Stimulated activated naive CD8-positive, alpha-beta T cell treated with anti-CD3 and anti-CD28 coated beads, Interleukin-15, Interleukin-2, amounts not matched to agents 100 U/mL and 50 U/mL, for 24 hours (primary cell): ENCODE data around the gene TRMT61A.
A peak's percentile ranks its signal among the peaks of the same experiment; 100 is the strongest.
"Not testable (repeated sequence)": the region's sequence is repeated elsewhere in the genome, so short reads cannot be mapped to it uniquely, and the experiment has no call there.

ENCODE experiments used
- ATAC-seq: fragments of 150-1000 bp; cut with Tn5 transposase; one replicate; pipeline ENCODE4 v1.10.0; 2021
- DNase-seq: peaks from one replicate; pipeline ENCODE4 v3.0.0; 2021

The TRMT61A gene

DNA sequence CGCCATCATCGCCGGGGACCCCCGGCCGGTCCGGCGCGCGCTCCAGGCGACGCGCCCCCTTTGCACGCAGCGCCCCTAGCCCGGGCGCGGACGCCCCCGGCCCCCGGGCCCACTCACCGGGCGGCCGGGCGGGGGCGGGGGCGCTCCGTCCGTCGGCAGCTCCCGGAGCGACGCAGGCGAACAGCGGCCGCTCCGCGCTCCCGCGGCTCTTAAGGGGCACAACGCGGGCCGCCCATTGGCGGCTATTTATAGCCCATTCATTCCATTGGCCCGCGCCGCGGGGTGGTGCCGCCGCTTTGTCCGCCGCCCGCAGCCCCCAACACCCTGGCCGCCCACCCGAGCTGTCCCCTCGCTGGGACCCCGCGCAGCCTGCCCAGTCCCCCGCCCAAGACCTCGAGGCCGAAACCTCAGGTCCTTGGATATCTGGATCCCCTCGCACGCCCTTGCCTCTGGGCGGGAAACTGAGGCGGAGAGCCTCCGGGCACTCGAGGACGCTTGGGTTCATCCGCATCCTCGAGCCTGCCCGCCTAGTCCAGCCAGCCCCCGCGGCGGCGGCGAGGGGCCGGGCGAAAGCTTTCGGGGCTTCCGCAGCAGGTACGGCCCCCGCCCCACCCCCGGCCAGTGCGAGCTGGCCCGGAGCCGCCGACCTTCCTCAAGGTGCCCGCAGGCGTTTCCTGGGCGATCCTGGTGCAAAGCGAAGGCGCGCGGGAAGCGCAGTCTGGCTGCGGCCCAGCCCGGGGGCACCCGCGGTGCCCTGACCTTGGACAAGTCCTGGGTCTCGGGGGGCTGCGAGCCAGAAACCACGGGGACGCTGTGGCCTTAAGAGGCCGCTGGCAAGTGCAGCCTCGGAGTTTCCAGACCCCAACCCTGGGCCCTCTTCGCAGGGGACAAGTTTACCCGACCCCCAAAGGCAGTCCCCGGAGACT, 6.1 kb upstream of the TRMT61A start, which contains the start of gene CKB:
TSS of gene CKB (minus strand) at position 182 of the 926 bp plus-strand sequence. CDS start 337 bp downstream, outside the sequence.
- DNase-seq (no peak), ATAC-seq (no peak)

DNA sequence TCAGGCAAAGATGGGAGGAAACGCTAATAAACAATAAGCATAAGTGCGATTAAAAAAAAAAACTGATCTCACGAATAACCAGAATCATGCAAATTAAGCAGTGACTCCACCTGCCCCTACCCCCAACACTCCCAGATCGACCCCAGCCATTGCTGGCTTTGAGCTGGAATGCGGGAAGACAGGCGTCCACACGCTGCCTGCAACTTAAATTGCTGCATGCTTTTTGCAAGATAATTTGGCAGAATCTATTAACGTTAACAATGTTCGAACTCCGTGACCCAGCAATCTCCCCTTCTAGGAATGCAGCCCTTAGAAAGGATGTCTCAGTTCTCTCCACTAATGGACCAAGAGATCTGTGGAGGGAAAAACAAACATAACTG, 5.4 kb upstream of the TRMT61A start:
- no peak for ATAC-seq
- no peak for DNase-seq

DNA sequence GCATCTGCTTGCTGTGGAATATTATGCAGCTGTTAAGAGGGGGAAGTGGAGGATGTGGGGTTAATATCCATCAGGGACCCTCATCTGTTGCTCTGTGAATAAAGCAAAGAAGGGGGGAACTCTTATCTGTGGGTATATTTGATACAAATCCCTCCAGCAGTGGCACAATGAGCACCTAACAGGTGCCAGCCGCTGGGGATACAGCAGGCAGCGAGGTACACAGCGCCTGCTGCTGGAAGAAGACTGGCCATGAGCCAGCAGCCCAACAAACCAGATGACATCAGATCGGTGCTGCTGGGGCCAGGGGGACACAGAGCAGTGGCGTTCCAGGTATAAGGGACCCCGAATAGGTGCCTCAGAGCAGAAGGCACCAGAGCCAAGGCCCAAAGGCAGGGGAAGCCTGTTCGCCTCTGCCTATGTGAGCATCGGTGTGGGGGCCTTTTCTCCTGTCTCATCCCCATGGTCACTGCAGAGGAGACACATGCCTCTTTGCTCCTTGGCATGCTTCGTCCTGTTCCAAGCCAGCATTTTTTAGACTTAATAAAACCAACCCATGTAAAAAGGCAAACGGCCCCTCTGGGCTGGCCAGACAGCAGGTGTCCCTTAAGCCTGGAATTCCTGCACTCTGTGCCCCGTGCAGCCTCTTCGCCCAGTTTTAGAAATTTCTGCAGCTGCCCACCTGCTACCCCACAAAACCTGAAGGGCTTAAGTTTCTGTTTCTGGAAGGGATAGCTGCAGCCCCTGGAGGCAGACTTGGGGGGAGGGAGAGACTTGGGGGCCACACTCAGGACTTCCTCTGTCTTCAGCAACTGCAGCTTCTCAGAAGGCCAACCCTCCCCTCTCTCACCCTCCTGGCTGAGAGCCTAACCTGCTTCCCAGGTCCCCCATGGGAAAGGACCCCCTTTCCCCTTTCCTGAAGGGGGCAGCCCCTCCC, 4.7 kb upstream of the TRMT61A start:
- ATAC-seq: no peak
- DNase-seq: no peak

DNA sequence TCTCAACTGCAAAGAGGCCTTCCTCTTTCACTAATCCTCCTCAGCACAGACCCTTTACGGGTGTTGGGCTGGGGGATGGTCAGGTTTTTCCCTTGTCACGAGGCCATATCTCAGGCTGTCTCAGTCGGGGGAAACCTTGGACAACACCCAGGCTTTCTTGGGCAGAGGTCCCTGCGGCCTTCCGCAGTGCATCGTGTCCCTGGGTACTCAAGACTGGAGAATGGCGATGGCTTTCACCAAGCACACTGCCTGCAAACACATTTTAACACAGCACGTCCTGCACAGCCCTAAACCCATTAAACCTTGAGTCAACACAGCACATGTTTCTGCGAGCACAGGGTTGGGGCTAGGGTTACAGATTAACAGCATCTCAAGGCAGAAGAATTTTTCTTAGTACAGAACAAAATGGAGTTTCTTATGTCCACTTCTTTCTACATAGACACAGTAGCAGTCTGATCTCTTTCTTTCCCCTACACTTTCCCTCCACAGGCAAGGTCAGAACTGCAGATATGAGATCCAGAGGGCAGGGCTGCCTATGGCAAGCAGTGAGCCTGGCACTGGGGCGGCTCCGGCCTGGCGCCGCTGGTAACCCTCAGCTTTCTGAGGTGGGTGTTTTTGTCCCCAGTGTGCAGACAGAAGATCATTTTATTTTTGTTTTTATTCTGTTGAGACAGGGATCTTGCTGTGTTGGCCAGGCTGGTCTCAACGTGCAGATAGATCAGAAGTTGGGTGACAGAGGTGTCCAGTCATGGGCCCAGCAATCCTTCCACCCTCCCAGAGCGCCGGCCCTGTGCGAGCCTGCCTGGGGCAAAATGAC, 3.4 kb upstream of the TRMT61A start:
- not testable (repeated sequence) for ATAC-seq, DNase-seq

DNA sequence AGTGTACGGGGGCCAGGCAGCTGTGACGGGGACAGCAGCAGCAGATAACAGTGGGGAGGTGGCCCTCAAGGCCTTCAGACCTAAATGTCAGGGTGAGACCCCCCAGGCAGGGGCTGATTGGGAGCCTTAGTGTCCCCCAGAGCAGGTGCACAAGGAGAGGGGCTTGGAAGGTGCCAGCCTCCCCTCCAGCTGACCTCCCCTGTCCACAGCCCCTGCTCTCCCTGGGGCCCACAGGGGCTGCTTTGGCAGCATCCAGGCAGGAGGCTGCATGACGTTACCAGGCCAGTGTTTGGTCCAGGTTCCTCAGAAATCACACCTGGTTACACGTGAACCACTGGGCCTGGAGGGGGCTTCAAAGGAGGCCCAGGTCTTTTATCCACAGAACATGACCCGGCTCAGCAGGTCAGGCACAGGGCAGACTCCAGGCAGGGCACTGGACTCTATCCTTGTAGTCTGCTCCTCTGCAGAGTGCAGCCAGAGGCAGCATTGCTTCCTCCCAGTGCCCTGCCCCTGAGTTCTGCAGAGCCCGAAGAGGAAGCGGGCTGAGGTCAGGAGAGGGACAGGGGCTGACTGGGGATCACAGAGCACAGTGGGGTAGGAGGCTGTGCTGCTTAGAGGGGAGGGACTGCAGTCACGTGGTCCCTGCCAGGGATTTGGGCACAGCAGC, 2.6 kb upstream of the TRMT61A start:
- DNase-seq (no peak), ATAC-seq (no peak)

DNA sequence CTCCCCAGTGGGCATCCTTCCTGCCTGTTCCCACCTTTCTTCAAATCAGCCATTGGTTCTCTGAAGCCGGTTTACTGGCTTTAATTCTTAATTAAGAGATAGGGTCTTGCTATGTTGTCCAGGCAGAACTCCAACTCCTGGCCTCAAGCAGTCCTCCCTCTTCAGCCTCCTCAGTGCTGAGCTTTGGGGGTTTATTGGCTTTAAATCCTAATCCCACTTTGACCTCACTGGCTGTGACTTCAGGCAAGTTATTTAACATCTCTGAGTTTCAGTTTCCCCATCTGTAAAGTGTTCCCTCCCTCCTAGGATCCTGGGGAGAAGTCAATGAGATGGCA, 2.1 kb upstream of the TRMT61A start:
- ATAC-seq (no peak), DNase-seq (no peak)

DNA sequence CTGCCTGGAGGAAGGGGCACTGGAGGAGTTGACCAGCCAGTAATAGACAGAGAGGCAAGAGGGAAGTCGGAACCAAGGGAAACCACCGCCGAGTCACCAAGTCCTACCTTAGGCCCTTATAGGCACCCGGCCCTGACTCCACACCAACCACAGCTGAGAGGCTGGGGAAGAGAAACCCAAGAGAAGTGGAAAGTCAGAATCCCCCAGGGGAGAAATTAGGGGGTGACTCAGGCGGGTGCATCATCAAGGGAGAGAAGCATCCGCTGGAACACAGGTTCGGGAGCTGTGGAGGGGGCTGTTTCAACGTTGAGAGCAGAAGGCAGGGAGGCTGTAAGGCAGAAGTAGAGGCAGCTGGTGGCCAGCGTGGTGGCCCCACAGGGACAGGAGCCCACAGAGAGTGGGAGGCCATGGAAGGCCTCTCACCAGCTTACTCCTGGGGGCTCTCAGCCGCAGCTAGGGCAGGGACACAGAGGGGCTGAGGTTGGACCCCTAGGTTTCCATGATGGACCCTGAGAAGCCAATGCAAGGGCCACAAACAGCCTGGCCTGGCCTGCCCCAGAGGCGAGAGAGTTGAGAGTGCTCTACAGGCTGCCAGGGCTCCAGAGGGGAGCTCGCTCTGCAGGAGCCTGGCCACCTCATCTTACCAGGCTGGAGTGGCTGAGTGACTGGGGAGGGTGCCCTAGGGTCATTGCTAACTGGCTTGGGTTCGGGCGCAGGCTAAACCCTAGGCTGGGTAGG, 1.4 kb upstream of the TRMT61A start:
- ATAC-seq (peak; percentile 80), DNase-seq (peak; percentile 73)

- ATAC-seq (no peak), DNase-seq (no peak)
Observed at GRCh38 chr14:103528146-103528586, 830 bp upstream of the TRMT61A start.

DNA sequence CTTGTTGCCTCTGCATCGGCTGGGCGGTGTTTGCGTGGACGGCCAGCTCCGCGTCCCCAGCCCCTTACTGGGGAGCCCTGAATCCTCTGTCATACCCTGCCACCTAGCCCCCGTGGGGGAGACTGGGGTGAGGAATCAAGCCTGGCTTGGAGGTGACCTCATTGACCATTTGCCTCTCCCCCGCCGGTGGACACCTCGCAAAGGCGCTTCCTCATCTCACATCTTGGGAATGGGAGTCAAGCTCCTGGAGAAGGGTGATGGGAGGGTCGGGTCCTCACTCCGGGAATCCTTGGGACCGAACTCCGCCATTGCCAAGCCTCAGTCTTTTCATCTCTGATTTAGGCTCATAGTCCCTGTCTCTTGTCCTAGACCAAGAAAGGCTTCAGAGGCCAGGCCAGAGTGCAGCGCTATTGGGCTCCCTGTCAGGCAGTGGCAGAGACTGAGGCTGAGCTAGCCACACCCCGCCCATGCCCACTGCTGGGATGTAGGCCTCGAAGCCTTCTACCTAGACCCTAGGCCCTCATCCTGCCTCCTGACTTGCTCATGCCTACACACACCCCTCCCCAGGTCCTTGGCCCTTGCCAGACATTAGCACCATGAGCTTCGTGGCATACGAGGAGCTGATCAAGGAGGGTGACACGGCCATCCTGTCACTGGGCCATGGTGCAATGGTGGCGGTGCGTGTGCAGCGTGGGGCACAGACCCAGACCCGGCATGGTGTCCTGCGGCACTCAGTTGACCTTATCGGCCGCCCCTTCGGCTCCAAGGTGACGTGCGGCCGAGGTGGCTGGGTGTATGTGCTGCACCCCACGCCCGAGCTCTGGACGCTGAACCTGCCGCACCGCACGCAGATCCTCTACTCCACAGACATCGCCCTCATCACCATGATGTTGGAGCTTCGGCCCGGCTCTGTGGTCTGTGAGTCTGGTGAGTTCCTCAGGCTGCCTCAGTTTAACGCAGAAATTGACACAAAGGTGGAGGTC, 678 bp downstream of the TRMT61A start:
- no peak for DNase-seq
- ATAC-seq: no peak

DNA sequence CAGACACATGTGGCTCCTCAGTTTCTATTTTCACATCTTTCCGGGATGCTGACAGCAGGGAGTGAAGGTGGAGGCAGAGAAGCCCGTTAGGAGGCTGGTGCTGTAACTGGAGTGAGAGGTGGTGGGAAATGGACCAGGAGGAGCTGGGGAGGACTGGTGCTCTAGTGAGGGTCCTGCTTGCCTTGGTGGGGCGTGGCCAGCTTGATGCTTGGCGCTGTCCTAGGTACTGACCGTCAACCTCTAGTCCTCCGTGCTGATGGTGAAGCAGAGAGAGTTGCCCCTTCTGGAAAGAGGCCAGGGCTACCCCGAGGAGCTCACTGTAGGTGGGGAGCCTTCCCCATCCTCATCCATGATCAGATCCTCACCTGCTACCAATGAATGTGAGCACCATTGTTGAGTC, 1.4 kb downstream of the TRMT61A start:
- ATAC-seq (no peak), DNase-seq (no peak)

DNA sequence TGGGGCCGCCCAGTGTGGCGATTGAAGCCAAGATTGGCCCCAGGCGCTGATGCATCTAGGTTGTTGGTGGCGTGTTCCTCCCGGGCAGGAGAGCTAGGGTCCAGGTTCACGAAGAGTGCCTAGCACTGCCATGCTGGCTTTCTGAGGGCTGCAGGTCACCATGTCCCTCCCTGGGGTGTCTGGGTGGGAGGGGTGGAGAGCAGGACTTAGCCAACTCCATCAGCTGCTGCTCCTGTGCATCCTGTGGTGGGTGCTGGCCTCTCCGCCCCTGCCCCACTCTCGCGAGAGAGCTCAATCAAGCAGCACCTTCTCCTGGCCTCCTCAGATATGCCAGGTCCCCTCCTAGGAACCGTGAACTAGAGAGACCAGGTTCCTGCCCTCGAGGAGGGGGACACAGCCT, 1.8 kb downstream of the TRMT61A start:
- no peak for ATAC-seq

GRCh38 chr14:103531421-103532215, 2.6 kb downstream of the TRMT61A start:
- no peak for DNase-seq
- ATAC-seq: no peak

More for the DNA sequence above, 1.8 kb downstream of the TRMT61A start:
- DNase-seq: no peak

DNA sequence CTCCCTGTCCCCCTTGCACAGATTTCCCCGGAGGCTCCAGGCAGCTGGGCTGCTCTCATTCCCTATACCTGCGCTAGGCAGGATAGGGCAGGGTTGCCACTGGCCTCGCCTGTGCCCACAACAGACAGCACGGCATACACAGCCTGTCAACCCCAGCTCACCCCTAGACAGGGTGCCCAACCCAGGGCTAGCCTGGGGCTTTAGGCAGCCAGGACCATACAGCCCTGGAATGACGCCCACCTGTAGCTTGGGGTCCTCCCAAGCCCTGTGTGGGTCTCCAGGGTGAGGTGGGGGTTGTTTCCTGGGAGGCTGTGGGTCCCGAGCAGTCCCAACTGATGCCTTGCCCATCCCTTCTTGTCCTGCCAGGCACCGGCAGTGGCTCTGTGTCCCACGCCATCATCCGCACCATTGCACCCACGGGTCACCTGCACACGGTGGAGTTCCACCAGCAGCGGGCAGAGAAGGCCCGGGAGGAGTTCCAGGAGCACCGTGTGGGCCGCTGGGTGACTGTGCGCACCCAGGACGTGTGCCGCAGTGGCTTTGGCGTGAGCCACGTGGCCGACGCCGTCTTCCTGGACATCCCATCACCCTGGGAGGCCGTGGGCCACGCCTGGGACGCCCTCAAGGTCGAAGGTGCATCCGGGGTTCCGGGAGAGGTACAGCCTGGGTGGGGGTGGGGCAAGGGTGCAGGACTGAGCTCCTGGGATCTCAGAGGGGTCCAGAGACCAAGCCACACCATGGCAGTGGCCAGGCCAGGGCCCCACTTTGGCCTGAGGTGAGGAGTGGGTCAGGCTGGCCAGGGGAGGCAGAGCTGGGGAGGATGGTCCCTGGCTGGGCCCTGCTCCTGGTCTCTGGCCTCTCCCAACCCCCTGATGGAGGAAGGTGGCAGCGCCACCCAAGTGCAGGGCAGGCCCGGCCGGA, 3.5 kb downstream of the TRMT61A start:
- no peak for DNase-seq
- no peak for ATAC-seq

GRCh38 chr14:103533137-103533998, 4.4 kb downstream of the TRMT61A start:
- ATAC-seq: no peak
- DNase-seq: no peak

GRCh38 chr14:103533999-103534575, 5.1 kb downstream of the TRMT61A start:
- DNase-seq (no peak), ATAC-seq (no peak)

GRCh38 chr14:103534576-103535061, 5.6 kb downstream of the TRMT61A start:
- DNase-seq: no peak

More at GRCh38 chr14:103534576-103535061, 5.6 kb downstream of the TRMT61A start:
- ATAC-seq: no peak
